NB4 (cell line): ENCODE measurements around the gene CALY.

Experiments used
- CTCF ChIP-seq: IDR thresholded peaks from one replicate; pipeline ENCODE4 v1.5.1; 2012; ENCODE audit warnings: low read depth, low read length
- MYC ChIP-seq: IDR thresholded peaks from 2 replicates; pipeline ENCODE4 v1.6.1; 2011; ENCODE audit warnings: low read depth, low read length
- POLR2A ChIP-seq: IDR thresholded peaks from 2 replicates; pipeline ENCODE4 v1.6.1; 2011; ENCODE audit warnings: mild to moderate bottlenecking; ENCODE audit not compliant: insufficient read length; ENCODE audit errors: extremely low read depth

DNA sequence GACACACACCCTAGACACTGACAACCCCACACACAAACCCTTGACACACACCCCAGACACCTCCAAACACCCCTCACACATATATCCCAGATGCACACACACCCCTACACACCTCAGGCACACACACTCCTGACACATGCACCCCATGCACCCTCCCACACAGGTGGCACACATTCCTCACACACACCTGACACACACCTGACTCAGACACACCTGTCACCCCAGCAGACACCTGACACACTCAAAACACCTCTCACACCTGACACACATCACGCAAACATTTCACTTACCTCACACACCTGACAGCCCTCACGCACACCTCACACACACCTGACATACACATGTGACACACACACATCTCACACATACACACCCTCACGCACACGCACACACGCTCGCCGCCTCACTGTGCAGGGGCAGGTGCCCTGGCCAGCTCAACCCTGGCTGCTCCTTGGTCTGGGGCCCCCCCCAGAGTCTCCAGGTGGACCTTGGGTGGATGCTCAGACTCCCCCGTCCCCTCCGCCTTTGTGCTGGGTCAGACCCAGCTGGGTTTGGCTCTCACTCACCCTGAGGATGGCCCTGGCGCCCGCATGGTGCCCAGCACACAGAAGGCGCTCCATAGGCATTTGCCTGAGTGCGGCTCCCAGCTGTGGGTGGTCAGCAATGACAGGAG lies 3.1 kb upstream of the CALY start:
- TF ChIP-seq MYC, result no peak
- TF ChIP-seq CTCF, result no peak
- no peak for TF ChIP-seq POLR2A
